Epidermal melanocyte (primary cell): ENCODE results near the gene VSIG8.

Experiments
- DNase-seq: peaks from one replicate; pipeline ENCODE4 v3.0.0; 2011; ENCODE audit warnings: low spot score; ENCODE audit not compliant: insufficient read length

The VSIG8 gene

DNA sequence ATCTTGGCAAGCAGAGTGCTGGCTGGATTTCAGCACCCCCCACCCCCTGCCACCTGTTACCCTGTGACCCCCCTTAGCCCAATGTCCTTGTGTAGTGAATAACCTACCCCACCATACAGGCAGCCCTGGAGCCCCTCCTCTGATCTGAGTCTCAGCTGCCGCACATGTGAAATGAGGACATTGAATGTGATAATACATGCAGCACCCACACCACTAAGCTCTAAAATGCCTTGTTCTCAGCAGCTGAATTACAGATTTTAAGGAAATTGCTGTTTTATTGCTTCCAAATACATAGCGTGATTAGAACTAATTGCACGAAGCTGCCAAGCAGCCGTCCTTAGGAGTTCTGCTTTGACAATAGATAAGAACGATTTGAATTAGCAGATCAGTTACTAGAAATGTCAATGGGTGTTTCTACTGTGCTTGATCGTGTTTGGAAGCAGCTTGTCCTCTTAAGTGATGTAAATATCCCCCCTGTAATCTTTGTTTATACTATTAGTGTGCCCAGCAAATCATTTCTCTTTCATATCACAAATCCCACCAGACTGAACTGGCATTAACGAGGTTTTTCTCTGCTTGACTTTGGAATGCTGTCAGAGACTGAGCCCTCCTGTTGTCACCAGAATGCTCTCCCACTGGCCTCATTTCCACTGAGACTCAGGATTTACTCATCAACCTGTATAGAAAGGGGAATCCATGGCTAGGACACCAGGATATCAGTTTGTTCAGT, 30.9 kb downstream of the VSIG8 start:
- DNase-seq, result no peak

- DNase-seq, result no peak
Observed at GRCh38 chr1:159830722-159831121, 31.7 kb downstream of the VSIG8 start.

GRCh38 chr1:159829822-159830465, 32.5 kb downstream of the VSIG8 start:
- no peak for DNase-seq

- no peak for DNase-seq
Observed at GRCh38 chr1:159829273-159829634, 33.2 kb downstream of the VSIG8 start.

GRCh38 chr1:159828581-159829272, 33.7 kb downstream of the VSIG8 start:
- DNase-seq, result no peak

DNA sequence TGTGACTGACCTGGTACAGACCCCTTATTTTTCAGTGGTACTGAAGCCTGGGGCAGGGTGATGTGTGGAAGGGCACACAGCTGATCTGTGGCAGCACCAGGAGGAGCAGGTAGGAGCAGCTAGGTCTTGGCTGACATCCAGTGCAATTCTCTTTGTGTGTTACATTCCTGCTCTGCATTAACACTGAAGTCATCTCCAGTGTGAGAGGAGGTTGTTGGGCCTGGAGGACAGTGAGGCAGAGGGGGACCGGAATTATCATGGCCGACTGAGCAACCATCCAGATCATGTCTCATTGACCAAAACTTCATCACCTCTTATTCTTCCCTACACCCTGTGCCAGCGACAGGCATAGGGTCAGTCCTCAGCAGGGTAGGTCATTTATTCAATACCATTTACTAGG, 34.3 kb downstream of the VSIG8 start:
- DNase-seq, result no peak

DNA sequence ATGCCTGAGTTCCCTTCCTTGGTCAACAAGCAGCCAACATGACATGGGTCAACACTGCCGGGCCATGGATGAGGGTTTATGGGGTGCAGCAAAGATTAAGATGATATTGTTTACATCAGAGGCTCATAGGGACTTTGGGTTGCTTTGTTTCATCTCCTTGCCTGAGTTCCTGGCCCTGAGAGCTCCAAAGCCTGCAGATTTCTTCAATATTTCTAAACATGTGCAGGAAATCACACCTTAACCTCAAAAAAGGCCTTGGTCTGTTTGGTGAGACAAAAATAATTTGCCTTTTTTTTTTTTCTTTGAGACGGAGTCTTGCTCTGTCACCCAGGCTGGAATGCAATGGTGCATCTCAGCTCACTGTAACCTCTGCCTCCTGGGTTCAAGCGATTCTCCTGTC, 34.9 kb downstream of the VSIG8 start:
- DNase-seq, result no peak

GRCh38 chr1:159827102-159827490, 35.4 kb downstream of the VSIG8 start:
- DNase-seq, result no peak

- DNase-seq, result no peak
Observed at GRCh38 chr1:159826441-159827101, 35.9 kb downstream of the VSIG8 start, which contains the start of gene SLAMF8. TSS of gene SLAMF8 (plus strand) at chr1:159826873. CDS start at chr1:159826899, 26 bp downstream.

GRCh38 chr1:159825564-159825963, 36.9 kb downstream of the VSIG8 start:
- DNase-seq, result no peak

DNA sequence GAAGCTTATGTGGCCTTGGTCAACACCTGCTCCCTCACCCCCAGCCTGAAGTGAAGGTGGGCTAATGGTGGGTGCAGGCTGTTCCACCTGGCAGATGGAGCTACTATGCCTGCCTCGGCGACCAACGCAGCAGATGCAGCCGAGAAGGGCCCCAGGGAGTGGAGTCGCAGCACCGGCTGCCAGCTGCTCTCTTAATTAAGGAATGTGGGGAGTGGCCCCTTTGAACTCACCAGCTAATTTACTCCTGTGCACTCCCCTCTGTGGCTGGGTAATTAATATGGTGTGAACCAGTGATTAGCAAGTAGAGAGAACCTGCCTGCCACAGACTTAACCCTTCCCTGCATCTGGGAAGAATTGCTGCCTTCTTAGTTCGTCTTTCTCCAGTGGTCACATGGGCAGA, 39.1 kb downstream of the VSIG8 start:
- DNase-seq, result no peak

- peak; percentile 65 for DNase-seq
Observed at GRCh38 chr1:159821171-159821867, 41.1 kb downstream of the VSIG8 start.

- no peak for DNase-seq
Observed at GRCh38 chr1:159817276-159818041, 45.0 kb downstream of the VSIG8 start.

DNA sequence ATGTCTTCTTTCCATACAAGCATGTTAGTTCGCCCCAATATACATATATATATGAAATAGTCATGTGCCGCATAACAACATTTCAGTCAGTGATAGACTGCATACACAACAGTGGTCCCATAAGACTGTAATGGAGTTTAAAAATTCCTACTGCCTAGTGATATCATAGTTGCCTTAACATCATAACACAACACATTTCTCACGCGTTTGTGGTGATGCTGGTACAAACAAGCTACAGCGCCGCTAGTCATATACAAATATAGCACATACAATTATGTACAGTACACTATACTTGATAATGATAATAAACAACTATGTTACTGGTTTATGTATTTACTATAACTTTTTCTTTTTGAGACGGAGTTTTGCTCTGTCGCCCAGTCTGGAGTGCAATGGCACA, 46.5 kb downstream of the VSIG8 start:
- DNase-seq, result no peak

GRCh38 chr1:159804924-159805323, 57.5 kb downstream of the VSIG8 start:
- no peak for DNase-seq
